T-helper 2 cell treated with Interferon-gamma antibody and Interleukin-4, amounts not matched to agents 5 μg/mL and 100 μg/mL, for 36 hours (primary cell): Measurements from ENCODE around the gene CPLX1.

Experiments used
- DNase-seq: peaks from one replicate; pipeline ENCODE4 v3.0.0; 2021; ENCODE audit warnings: low spot score
- H3K27ac Mint-ChIP-seq: one replicate; pipeline ENCODE4 v1.8.0; 2021; ENCODE audit warnings: mild to moderate bottlenecking, mixed read lengths
- H3K27me3 Mint-ChIP-seq: one replicate; pipeline ENCODE4 v1.8.0; 2021; ENCODE audit warnings: low read depth, mixed read lengths
- H3K36me3 Mint-ChIP-seq: one replicate; pipeline ENCODE4 v1.8.0; 2021; ENCODE audit warnings: low read depth, mixed read lengths
- H3K4me1 Mint-ChIP-seq: one replicate; pipeline ENCODE4 v1.8.0; 2021; ENCODE audit warnings: low read depth, mixed read lengths
- H3K4me3 Mint-ChIP-seq: one replicate; pipeline ENCODE4 v1.8.0; 2022; ENCODE audit warnings: mild to moderate bottlenecking, moderate library complexity, mixed read lengths
- H3K9me3 Mint-ChIP-seq: one replicate; pipeline ENCODE4 v1.8.0; 2021; ENCODE audit warnings: mixed read lengths

The CPLX1 gene

GRCh38 chr4:825971-826330, at the start of gene CPLX1:
CPLX1 (minus strand) TSS chr4:826129; CDS start chr4:824522, 1,607 bp downstream.
- Mint-ChIP-seq H3K9me3 (no peaks in the 10 kb centered on the region), H3K27me3 (peaks cover 34% of the 10 kb centered on the region), H3K4me3 (no peak within 1 kb of the TSS), H3K27ac (no peak within 1 kb of the TSS), H3K4me1 (no peaks in the 10 kb centered on the region), H3K36me3 (peaks cover 2% of the 10 kb centered on the region)
- no peak for DNase-seq

GRCh38 chr4:874971-875817, 49.3 kb upstream of the CPLX1 start:
- Mint-ChIP-seq H3K9me3 (no peaks in the 10 kb centered on the region), H3K27me3 (no peaks in the 10 kb centered on the region), H3K27ac (no peak overlapping the region), H3K4me3 (no peak overlapping the region), H3K36me3 (peaks cover 55% of the 10 kb centered on the region), H3K4me1 (peaks cover 20% of the 10 kb centered on the region)
- no peak for DNase-seq

- no peaks in the 10 kb centered on the region for H3K9me3 Mint-ChIP-seq
- H3K27me3 Mint-ChIP-seq = no peaks in the 10 kb centered on the region
- no peak for DNase-seq
- H3K36me3 Mint-ChIP-seq = peaks cover 57% of the 10 kb centered on the region
- no peak overlapping the region for H3K27ac Mint-ChIP-seq
- peaks cover 8% of the 10 kb centered on the region for H3K4me1 Mint-ChIP-seq
- no peak overlapping the region for H3K4me3 Mint-ChIP-seq
Observed at GRCh38 chr4:874056-874455, 48.1 kb upstream of the CPLX1 start.

GRCh38 chr4:872241-872981, 46.5 kb upstream of the CPLX1 start:
- no peak overlapping the region for H3K27ac Mint-ChIP-seq
- DNase-seq = no peak
- H3K4me1 Mint-ChIP-seq = no peaks in the 10 kb centered on the region
- no peaks in the 10 kb centered on the region for H3K9me3 Mint-ChIP-seq
- H3K36me3 Mint-ChIP-seq = peaks cover 54% of the 10 kb centered on the region
- H3K27me3 Mint-ChIP-seq = no peaks in the 10 kb centered on the region
- no peak overlapping the region for H3K4me3 Mint-ChIP-seq

GRCh38 chr4:871484-871883, 45.6 kb upstream of the CPLX1 start:
- Mint-ChIP-seq H3K36me3 (peaks cover 45% of the 10 kb centered on the region), H3K27ac (no peak overlapping the region), H3K27me3 (no peaks in the 10 kb centered on the region), H3K9me3 (no peaks in the 10 kb centered on the region), H3K4me3 (no peak overlapping the region), H3K4me1 (no peaks in the 10 kb centered on the region)
- no peak for DNase-seq

GRCh38 chr4:870951-871350, 45.0 kb upstream of the CPLX1 start:
- no peak for DNase-seq
- H3K4me1 Mint-ChIP-seq = no peaks in the 10 kb centered on the region
- peaks cover 44% of the 10 kb centered on the region for H3K36me3 Mint-ChIP-seq
- no peak overlapping the region for H3K27ac Mint-ChIP-seq
- no peaks in the 10 kb centered on the region for H3K27me3 Mint-ChIP-seq
- H3K9me3 Mint-ChIP-seq = no peaks in the 10 kb centered on the region
- no peak overlapping the region for H3K4me3 Mint-ChIP-seq

- no peaks in the 10 kb centered on the region for H3K9me3 Mint-ChIP-seq
- DNase-seq = no peak
- peaks cover 41% of the 10 kb centered on the region for H3K36me3 Mint-ChIP-seq
- H3K4me1 Mint-ChIP-seq = no peaks in the 10 kb centered on the region
- no peaks in the 10 kb centered on the region for H3K27me3 Mint-ChIP-seq
- no peak overlapping the region for H3K4me3 Mint-ChIP-seq
- H3K27ac Mint-ChIP-seq = no peak overlapping the region
Observed at GRCh38 chr4:869776-870175, 43.8 kb upstream of the CPLX1 start.

GRCh38 chr4:868421-868820, 42.5 kb upstream of the CPLX1 start:
- Mint-ChIP-seq H3K4me3 (no peak overlapping the region), H3K27me3 (no peaks in the 10 kb centered on the region), H3K4me1 (no peaks in the 10 kb centered on the region), H3K9me3 (no peaks in the 10 kb centered on the region), H3K36me3 (peaks cover 32% of the 10 kb centered on the region), H3K27ac (no peak overlapping the region)
- DNase-seq = no peak

DNA sequence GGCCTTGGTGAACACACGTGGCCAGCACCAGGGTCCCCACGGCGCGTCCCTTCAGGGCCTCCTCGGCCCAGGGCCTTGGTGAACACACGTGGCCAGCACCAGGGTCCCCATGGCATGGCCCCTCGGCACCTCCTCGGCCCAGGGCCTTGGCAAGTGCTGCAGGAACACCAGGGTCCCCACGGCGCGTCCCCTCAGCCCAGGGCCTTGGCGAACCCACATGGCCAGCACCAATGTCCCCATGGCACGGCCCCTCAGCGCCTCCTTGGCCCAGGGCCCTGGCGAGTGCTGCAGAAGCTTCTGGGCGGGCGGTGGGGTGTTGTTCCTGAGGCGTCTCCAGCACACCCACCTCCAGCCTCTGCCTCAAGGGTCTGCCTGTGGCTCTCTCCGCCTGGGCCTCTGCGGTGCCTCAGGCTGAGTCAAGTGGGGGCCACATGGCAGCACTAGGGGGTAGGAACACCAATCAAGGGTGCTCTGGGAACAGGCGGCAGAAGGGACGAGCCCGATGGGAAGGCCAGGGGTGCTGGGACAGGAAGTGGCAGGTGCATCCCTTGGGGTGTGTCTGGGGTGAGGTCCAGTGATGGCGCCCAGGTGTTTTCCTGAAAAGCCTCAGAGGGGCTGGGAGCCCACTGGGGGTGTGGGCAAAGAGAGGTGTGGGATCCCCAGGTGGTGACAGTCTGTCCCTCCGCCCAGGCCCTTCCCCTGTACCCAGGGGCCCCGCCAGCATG, 41.8 kb upstream of the CPLX1 start:
- peaks cover 37% of the 10 kb centered on the region for H3K36me3 Mint-ChIP-seq
- H3K27ac Mint-ChIP-seq = no peak overlapping the region
- H3K27me3 Mint-ChIP-seq = no peaks in the 10 kb centered on the region
- DNase-seq = no peak
- no peaks in the 10 kb centered on the region for H3K4me1 Mint-ChIP-seq
- H3K9me3 Mint-ChIP-seq = no peaks in the 10 kb centered on the region
- no peak overlapping the region for H3K4me3 Mint-ChIP-seq

DNA sequence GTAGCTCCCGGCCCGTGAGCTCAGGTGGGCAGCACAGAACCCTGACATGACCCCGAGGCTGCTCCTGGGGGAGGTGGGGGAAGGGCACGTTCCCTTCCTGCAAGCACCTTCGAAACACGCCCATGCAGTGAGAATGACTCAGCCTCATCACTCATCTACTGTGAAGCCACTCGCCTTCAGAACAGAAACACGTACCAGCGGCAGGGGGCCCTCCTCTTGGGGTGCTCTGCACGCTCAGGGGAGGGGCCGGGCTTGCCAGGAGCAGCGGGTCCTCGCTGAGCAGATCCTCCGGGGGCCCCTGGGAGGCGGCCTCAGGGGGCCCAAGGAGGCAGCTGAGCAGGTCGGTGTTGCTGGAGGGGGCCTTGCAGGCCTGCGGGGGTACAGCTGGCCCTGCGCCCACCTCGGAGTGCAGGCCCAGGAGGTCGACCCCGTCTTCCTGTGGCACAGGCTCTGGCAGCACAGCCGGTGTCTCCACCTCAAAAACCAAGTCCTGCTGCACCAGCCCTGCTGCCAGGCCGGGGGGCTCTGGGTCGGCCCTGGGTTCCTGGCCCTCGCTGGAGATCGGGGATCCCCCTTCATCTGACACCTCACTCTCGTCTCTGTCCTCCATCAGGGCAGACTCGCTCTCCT, 40.9 kb upstream of the CPLX1 start:
- Mint-ChIP-seq H3K27me3 (no peaks in the 10 kb centered on the region), H3K4me1 (no peaks in the 10 kb centered on the region), H3K9me3 (no peaks in the 10 kb centered on the region), H3K4me3 (no peak overlapping the region), H3K36me3 (peaks cover 38% of the 10 kb centered on the region), H3K27ac (no peak overlapping the region)
- DNase-seq = no peak

DNA sequence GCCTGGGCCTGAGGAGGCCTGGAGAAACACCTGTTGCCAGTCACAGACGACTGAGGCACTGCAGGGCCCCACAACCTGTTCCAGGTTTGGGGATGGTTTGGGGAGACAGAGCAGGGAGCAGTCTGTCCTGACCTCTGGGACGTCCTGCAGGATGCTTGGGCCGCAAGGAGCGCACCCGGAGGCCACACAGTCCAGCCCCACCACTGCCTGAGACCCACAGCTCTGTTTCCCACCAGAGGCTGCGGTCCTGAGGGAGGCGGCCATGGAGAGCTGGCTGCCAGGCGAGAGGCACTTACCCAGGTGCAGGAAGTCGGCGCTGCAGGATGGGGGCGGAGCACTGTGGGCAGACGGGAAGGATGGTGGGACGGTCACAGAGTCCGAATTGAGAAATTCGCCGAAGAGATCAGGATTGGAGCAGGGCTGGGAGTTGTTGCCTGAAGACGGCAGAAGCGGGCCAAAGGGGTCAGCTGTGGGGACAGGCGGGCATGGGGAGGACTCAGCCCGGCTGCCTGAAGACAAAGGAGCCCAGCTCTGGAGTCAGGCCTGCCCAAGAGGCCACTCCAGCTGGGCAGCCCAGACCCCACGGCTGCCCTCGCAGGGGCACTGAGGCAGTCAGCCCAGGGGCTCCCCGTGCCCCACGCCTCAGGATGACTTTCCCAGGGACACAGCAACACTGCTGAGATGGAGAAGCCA, 40.3 kb upstream of the CPLX1 start:
- Mint-ChIP-seq H3K9me3 (no peaks in the 10 kb centered on the region), H3K4me1 (no peaks in the 10 kb centered on the region), H3K27me3 (no peaks in the 10 kb centered on the region), H3K36me3 (peaks cover 41% of the 10 kb centered on the region), H3K27ac (no peak overlapping the region), H3K4me3 (no peak overlapping the region)
- DNase-seq = no peak

GRCh38 chr4:865572-865971, 39.6 kb upstream of the CPLX1 start:
- Mint-ChIP-seq H3K27me3 (no peaks in the 10 kb centered on the region), H3K9me3 (no peaks in the 10 kb centered on the region), H3K36me3 (peaks cover 42% of the 10 kb centered on the region), H3K4me3 (no peak overlapping the region), H3K4me1 (no peaks in the 10 kb centered on the region), H3K27ac (no peak overlapping the region)
- DNase-seq = no peak

DNA sequence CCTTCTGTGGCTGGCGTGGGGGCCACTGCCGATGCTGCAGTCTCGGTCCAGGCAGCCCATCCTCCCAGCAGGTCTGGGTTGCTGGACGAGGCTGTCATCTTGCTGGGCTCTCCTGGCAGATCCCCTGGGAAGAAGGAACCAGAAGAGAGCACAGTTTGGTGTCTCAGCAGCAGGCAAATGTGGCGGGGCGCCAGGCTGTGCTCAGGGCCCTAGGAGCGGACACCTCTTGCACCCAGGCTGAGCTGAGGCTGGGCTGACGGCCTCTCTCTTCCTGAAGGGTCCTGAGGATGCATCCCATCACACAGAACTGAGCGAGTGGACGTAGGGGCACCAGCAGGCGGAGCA, 39.2 kb upstream of the CPLX1 start:
- Mint-ChIP-seq H3K27me3 (no peaks in the 10 kb centered on the region), H3K9me3 (no peaks in the 10 kb centered on the region), H3K36me3 (peaks cover 42% of the 10 kb centered on the region), H3K4me3 (no peak overlapping the region), H3K27ac (no peak overlapping the region), H3K4me1 (no peaks in the 10 kb centered on the region)
- DNase-seq = no peak
